H1 (cell line): Measurements from ENCODE around the gene NDUFB6. TPM values are rescaled to one million over a fixed set of nuclear protein-coding genes. Genes with fewer than 3 reads are reported as not detected.

Source experiments
- CBX5 ChIP-seq: fragments of 300-800, 300-1000 bp; sonication (generic); IDR thresholded peaks from 2 replicates; pipeline ENCODE4 v1.7.1; 2016; ENCODE audit warnings: antibody characterized with exemption, low read length, low read depth
- EP300 ChIP-seq, 2 experiments: IDR thresholded peaks; 1 replicate in 1 of 2; 2 replicates in 1 of 2; pipeline ENCODE4 v1.6.1; 2011 to 2012; ENCODE audit warnings: low read depth in 2 of 2, low read length in 2 of 2, mild to moderate bottlenecking in 2 of 2, borderline replicate concordance in 1 of 2, inconsistent platforms in 1 of 2, moderate library complexity in 1 of 2
- PHF8 ChIP-seq: fragments of 200-600 bp; sonication (generic); conservative IDR thresholded peaks from 2 replicates; pipeline ENCODE4 v1.7.1; 2012; ENCODE audit warnings: low read depth, mild to moderate bottlenecking, inconsistent platforms, low read length, moderate library complexity
- RXRA ChIP-seq: IDR thresholded peaks from 2 replicates; pipeline ENCODE4 v1.6.1; 2011; ENCODE audit warnings: low read depth, mild to moderate bottlenecking, low read length, moderate library complexity; ENCODE audit not compliant: insufficient read depth
- SIN3A ChIP-seq, 2 experiments: IDR thresholded peaks in 1 of 2; conservative IDR thresholded peaks in 1 of 2; 2 replicates each; pipeline ENCODE4 v1.6.1; 2011 to 2012; ENCODE audit warnings: low read length in 2 of 2, improper control_type of control experiment in 1 of 2, low read depth in 1 of 2, mild to moderate bottlenecking in 1 of 2
- polyA plus RNA-seq, 7 experiments: library from polyadenylated mRNA; depleted of rRNA in 3 of 7; stranded (reverse) in 5 of 7; unstranded in 2 of 7; fragments of >200 nt in 5 of 7; fragments of 200-250 nt in 2 of 7; gene quantifications; 1 replicate in 5 of 7; 2 replicates in 1 of 7; 4 replicates in 1 of 7; pipeline versions ENCODE4 v1.2.1 to v1.2.3, GENCODE V29; 2011 to 2013; ENCODE audit warnings: missing spikeins in 2 of 7, mixed read lengths in 2 of 7
- total RNA-seq: library from RNA; stranded (reverse); fragmentation: NEBNext Ultra II Directional; extraction: Animal tissue kit (Norgen Biotek cat#: 25700); gene quantifications from 2 replicates; pipeline ENCODE4 v1.2.1, GENCODE V29; 2021

The NDUFB6 gene
- total and polyA plus RNA-seq, 2 of the 8 experiments (the other 6 are each of a cell fraction or from before 2014, with no cell fraction given): 55.8 to 61.4 TPM

- peak in 1 of 2 experiments; percentile 9; a peak in 1 of 3 replicates for TF ChIP-seq EP300 (IDR thresholded peaks at IDR 0.05; ENCODE audit: borderline replicate concordance in 1 of 2, low read depth in 2 of 2, low read length in 2 of 2)
- peak; percentile 82 for TF ChIP-seq PHF8
- no peak; a peak in 2 of 4 replicates for TF ChIP-seq SIN3A (conservative IDR thresholded peaks at IDR 0.05 in 1 of 2, IDR thresholded peaks at IDR 0.05 in 1 of 2; ENCODE audit: low read depth in 1 of 2, low read length in 2 of 2)
- TF ChIP-seq RXRA: no peak
- no peak for TF ChIP-seq CBX5
Measured at GRCh38 chr9:32550562-32551275, 22.2 kb downstream of the NDUFB6 start (continued).
